K562 (cell line): ENCODE data around the gene TMEM150A. TPM values are rescaled to one million over a fixed set of nuclear protein-coding genes. Genes with fewer than 3 reads are reported as not detected.
A peak's percentile ranks its signal among the peaks of the same experiment; 100 is the strongest.

ENCODE experiments used
- BACH1 ChIP-seq: fragments of 200-800 bp; sonication (Bioruptor generic); IDR thresholded peaks from 2 replicates; pipeline ENCODE4 v1.6.1; 2016; ENCODE audit warnings: missing genetic modification characterization, missing compliant biosample characterization
- BHLHE40 ChIP-seq: IDR thresholded peaks from 2 replicates; pipeline ENCODE4 v1.6.1; 2011; ENCODE audit warnings: low read length, improper control_type of control experiment
- CREB1 ChIP-seq, 2 experiments: sonication (generic) in 1 of 2; formaldehyde crosslinking in 1 of 2; IDR thresholded peaks; 2 replicates each; pipeline versions ENCODE4 v1.6.1 to v1.8.0; 2012 to 2022; ENCODE audit warnings: inconsistent platforms in 1 of 2, mild to moderate bottlenecking in 1 of 2, missing genetic modification reagents in 1 of 2, moderate library complexity in 1 of 2
- GTF2E2 ChIP-seq: fragments of 200-800 bp; sonication (Bioruptor generic); IDR thresholded peaks from 2 replicates; pipeline ENCODE4 v1.6.1; 2016; ENCODE audit warnings: missing genetic modification characterization, missing compliant biosample characterization
- HDAC1 ChIP-seq, 2 experiments: fragments of 450-650 bp; IDR thresholded peaks; 2 replicates each; pipeline ENCODE4 v1.6.1; 2016 to 2017; ENCODE audit warnings: inconsistent platforms in 1 of 2, mild to moderate bottlenecking in 1 of 2, moderate library complexity in 1 of 2
- JUN ChIP-seq, 2 experiments: sonication (generic) in 1 of 2; formaldehyde crosslinking in 1 of 2; IDR thresholded peaks; 2 replicates each; pipeline versions ENCODE4 v1.6.1 to v1.8.0; 2012 to 2022; ENCODE audit warnings: borderline replicate concordance in 2 of 2, mild to moderate bottlenecking in 2 of 2, improper control_type of control experiment in 1 of 2, low read depth in 1 of 2, low read length in 1 of 2, missing genetic modification reagents in 1 of 2
- MECOM ChIP-seq: fragments of 250-450 bp; sonication (Bioruptor Pico); IDR thresholded peaks from 2 replicates; pipeline ENCODE4 v1.8.0; 2022; ENCODE audit warnings: inconsistent platforms
- NR1H2 ChIP-seq: sonication (generic); formaldehyde crosslinking; IDR thresholded peaks from 2 replicates; pipeline ENCODE4 v1.4.0; 2020; ENCODE audit warnings: mild to moderate bottlenecking, missing genetic modification reagents
- NR2F6 ChIP-seq: fragments of 450-650 bp; formaldehyde crosslinking; IDR thresholded peaks from 2 replicates; pipeline ENCODE4 v1.4.0; 2020; ENCODE audit warnings: mild to moderate bottlenecking
- RB1 ChIP-seq: fragments of 450-650 bp; IDR thresholded peaks from 2 replicates; pipeline ENCODE4 v1.6.1; 2017; ENCODE audit warnings: low read depth, mild to moderate bottlenecking
- ZBTB8A ChIP-seq: fragments of 450-650 bp; IDR thresholded peaks from 2 replicates; pipeline ENCODE4 v1.6.1; 2018; ENCODE audit warnings: mild to moderate bottlenecking, moderate library complexity; ENCODE audit not compliant: partially characterized antibody
- ZNF780A ChIP-seq: fragments of 250-450 bp; sonication (Bioruptor Pico); IDR thresholded peaks from 2 replicates; pipeline ENCODE4 v1.5.0; 2021; ENCODE audit warnings: mild to moderate bottlenecking
- polyA plus RNA-seq, 8 experiments: library from polyadenylated mRNA; depleted of rRNA in 4 of 8; stranded (reverse) in 5 of 8; unstranded in 3 of 8; fragments of >200 nt; fragmentation: Nextera tagmentation in 2 of 8; fragmentation: Illumina TruSeq in 1 of 8; extraction: Ambion mirVana in 2 of 8; extraction: Trizol in 1 of 8; gene quantifications; 2 replicates each; pipeline versions ENCODE4 v1.2.1 to v1.2.3, GENCODE V29; 2011 to 2014; ENCODE audit warnings: inconsistent platforms in 1 of 8, missing spikeins in 1 of 8
- total RNA-seq, 7 experiments: library from RNA; depleted of rRNA in 6 of 7; stranded (reverse); fragments of >200 nt in 6 of 7; fragmentation: Illumina TruSeq in 2 of 7; extraction: Trizol in 2 of 7; gene quantifications; 2 replicates each; pipeline versions ENCODE4 v1.2.1 to v1.2.3, GENCODE V29; 2011 to 2021; ENCODE audit warnings: low replicate concordance in 1 of 7
- TF ChIP-seq, protein P1 (sequence below): fragments of 450-650 bp; formaldehyde crosslinking; IDR thresholded peaks from 2 replicates; pipeline ENCODE4 v1.4.0; 2020; ENCODE audit warnings: mild to moderate bottlenecking, mixed read lengths
- TF ChIP-seq, protein P2 (sequence below): fragments of 200-600 bp; sonication (generic); IDR thresholded peaks from one replicate; pipeline ENCODE4 v1.6.1; 2012; ENCODE audit warnings: mild to moderate bottlenecking, low read depth, low read length, inconsistent platforms

Gene TMEM150A
- total and polyA plus RNA-seq, 9 of the 15 experiments (the other 6 are each of a cell fraction or from before 2014, with no cell fraction given): 3.9 to 17.1 (median 8.4) TPM

DNA sequence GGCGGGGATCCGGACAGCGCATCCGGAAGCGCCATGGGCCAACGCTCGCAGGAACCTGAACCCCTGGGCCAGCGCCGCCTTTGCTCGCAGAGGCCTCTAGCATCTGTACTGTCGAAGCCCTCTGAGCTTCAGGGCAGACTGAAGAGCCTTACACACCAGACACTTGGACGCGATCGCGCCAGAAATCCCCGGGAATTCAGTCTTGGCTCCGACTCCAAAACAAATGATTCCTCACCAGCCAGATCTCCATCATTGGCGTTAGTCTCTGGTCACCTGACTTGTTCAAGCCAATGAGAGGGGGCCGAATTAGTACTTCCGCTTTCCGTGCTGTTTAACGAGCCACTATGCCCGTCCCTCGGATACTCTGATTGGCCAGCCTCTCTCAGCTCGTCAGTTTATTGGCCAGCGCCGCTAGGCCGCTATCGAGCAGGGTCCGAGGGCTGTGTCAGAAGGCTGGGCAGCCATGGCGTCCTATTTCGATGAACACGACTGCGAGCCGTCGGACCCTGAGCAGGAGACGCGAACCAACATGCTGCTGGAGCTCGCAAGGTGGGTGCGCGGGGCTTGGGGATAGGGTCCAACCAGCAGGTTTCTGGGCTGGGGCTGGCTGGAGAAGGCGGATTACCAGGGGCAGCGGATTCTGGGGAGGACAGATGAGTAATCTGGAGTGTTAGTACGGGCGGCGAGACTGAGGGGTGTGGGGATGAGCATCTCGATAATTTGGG lies 7.0 kb downstream of the TMEM150A start, which contains the start of gene RNF181 (continued):
- TF ChIP-seq, protein P1, sequence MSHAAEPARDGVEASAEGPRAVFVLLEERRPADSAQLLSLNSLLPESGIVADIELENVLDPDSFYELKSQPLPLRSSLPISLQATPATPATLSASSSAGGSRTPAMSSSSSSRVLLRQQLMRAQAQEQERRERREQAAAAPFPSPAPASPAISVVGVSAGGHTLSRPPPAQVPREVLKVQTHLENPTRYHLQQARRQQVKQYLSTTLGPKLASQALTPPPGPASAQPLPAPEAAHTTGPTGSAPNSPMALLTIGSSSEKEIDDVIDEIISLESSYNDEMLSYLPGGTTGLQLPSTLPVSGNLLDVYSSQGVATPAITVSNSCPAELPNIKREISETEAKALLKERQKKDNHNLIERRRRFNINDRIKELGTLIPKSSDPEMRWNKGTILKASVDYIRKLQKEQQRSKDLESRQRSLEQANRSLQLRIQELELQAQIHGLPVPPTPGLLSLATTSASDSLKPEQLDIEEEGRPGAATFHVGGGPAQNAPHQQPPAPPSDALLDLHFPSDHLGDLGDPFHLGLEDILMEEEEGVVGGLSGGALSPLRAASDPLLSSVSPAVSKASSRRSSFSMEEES (CRISPR knock-in tag): peak; percentile 93
- TF ChIP-seq BACH1 (tag) (no peak), RB1 (peak; percentile 63; the same call in 1 of the 2 replicates), CREB1 (IDR thresholded peaks at IDR 0.05) (no peak; the same call in 1 of the 2 replicates), CREB1 (CRISPR knock-in tag; IDR thresholded peaks at IDR 0.05) (peak; percentile 59), NR1H2 (no peak), GTF2E2 (tag) (peak; percentile 74; the same call in 1 of the 2 replicates), ZBTB8A (no peak), HDAC1 (IDR thresholded peaks at IDR 0.05) (peak in 1 of 2 experiments; percentile 82; a peak in 2 of 4 replicates), JUN (IDR thresholded peaks at IDR 0.05; ENCODE audit: borderline replicate concordance, low read depth, low read length) (no peak), JUN (CRISPR knock-in tag; IDR thresholded peaks at IDR 0.05; ENCODE audit: borderline replicate concordance) (no peak), ZNF780A (CRISPR knock-in tag) (no peak), MECOM (CRISPR knock-in tag) (no peak), NR2F6 (CRISPR knock-in tag) (no peak), BHLHE40 (peak; percentile 64)
- TF ChIP-seq, protein P2, sequence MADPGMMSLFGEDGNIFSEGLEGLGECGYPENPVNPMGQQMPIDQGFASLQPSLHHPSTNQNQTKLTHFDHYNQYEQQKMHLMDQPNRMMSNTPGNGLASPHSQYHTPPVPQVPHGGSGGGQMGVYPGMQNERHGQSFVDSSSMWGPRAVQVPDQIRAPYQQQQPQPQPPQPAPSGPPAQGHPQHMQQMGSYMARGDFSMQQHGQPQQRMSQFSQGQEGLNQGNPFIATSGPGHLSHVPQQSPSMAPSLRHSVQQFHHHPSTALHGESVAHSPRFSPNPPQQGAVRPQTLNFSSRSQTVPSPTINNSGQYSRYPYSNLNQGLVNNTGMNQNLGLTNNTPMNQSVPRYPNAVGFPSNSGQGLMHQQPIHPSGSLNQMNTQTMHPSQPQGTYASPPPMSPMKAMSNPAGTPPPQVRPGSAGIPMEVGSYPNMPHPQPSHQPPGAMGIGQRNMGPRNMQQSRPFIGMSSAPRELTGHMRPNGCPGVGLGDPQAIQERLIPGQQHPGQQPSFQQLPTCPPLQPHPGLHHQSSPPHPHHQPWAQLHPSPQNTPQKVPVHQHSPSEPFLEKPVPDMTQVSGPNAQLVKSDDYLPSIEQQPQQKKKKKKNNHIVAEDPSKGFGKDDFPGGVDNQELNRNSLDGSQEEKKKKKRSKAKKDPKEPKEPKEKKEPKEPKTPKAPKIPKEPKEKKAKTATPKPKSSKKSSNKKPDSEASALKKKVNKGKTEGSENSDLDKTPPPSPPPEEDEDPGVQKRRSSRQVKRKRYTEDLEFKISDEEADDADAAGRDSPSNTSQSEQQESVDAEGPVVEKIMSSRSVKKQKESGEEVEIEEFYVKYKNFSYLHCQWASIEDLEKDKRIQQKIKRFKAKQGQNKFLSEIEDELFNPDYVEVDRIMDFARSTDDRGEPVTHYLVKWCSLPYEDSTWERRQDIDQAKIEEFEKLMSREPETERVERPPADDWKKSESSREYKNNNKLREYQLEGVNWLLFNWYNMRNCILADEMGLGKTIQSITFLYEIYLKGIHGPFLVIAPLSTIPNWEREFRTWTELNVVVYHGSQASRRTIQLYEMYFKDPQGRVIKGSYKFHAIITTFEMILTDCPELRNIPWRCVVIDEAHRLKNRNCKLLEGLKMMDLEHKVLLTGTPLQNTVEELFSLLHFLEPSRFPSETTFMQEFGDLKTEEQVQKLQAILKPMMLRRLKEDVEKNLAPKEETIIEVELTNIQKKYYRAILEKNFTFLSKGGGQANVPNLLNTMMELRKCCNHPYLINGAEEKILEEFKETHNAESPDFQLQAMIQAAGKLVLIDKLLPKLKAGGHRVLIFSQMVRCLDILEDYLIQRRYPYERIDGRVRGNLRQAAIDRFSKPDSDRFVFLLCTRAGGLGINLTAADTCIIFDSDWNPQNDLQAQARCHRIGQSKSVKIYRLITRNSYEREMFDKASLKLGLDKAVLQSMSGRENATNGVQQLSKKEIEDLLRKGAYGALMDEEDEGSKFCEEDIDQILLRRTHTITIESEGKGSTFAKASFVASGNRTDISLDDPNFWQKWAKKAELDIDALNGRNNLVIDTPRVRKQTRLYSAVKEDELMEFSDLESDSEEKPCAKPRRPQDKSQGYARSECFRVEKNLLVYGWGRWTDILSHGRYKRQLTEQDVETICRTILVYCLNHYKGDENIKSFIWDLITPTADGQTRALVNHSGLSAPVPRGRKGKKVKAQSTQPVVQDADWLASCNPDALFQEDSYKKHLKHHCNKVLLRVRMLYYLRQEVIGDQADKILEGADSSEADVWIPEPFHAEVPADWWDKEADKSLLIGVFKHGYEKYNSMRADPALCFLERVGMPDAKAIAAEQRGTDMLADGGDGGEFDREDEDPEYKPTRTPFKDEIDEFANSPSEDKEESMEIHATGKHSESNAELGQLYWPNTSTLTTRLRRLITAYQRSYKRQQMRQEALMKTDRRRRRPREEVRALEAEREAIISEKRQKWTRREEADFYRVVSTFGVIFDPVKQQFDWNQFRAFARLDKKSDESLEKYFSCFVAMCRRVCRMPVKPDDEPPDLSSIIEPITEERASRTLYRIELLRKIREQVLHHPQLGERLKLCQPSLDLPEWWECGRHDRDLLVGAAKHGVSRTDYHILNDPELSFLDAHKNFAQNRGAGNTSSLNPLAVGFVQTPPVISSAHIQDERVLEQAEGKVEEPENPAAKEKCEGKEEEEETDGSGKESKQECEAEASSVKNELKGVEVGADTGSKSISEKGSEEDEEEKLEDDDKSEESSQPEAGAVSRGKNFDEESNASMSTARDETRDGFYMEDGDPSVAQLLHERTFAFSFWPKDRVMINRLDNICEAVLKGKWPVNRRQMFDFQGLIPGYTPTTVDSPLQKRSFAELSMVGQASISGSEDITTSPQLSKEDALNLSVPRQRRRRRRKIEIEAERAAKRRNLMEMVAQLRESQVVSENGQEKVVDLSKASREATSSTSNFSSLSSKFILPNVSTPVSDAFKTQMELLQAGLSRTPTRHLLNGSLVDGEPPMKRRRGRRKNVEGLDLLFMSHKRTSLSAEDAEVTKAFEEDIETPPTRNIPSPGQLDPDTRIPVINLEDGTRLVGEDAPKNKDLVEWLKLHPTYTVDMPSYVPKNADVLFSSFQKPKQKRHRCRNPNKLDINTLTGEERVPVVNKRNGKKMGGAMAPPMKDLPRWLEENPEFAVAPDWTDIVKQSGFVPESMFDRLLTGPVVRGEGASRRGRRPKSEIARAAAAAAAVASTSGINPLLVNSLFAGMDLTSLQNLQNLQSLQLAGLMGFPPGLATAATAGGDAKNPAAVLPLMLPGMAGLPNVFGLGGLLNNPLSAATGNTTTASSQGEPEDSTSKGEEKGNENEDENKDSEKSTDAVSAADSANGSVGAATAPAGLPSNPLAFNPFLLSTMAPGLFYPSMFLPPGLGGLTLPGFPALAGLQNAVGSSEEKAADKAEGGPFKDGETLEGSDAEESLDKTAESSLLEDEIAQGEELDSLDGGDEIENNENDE: no peak
